DOHH2 (cell line): Measurements from ENCODE around the gene PDK1.

Experiments
- CTCF ChIP-seq: fragments of 200-600 bp; sonication (generic); IDR thresholded peaks from one replicate; pipeline ENCODE4 v1.5.1; 2014; ENCODE audit warnings: antibody characterized with exemption, mild to moderate bottlenecking, low read depth, low read length; ENCODE audit not compliant: poor library complexity, severe bottlenecking
- EZH2phosphoT487 ChIP-seq: fragments of 200-600 bp; sonication (generic); IDR thresholded peaks from 2 replicates; pipeline ENCODE4 v1.6.1; 2017; ENCODE audit warnings: borderline replicate concordance, mild to moderate bottlenecking, antibody characterized with exemption, low read length, moderate library complexity, mixed read lengths

- TF ChIP-seq CTCF (no peak), EZH2phosphoT487 (no peak)
Observed at GRCh38 chr2:172545408-172546075, 10.3 kb upstream of the PDK1 start.
